ENCODE data around the gene SUPT20H.
A peak's percentile ranks its signal among the peaks of the same experiment; 100 is the strongest.

Gene SUPT20H

DNA sequence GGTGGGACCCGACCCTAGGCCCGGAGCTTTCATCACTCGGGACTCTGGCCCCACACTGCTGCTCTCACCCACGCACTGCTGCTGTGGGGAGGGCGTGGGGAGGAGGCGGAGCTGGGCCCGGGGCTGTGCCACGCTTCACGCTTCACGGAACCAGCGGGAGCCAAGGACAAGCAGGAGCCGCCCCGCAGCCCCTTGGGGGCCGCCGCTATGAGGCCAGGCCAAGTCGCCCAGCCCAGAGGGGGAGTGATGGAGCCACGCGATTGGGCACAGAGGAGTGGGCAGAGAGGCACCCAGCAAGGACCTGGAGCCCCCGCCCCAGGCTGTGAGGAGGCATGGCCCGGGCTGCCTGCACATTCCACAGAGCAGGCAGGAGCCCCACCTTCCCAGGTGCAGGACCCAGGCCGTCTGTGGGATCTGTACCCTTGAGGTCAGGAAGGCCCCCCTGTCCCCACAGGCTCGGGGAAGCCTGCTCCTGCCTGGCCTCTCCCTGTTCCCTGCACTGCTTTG is 10.2 kb upstream of the SUPT20H start:
- Histone ChIP-seq H3F3A (ENCODE audit: insufficient read depth) (no peaks in the 10 kb centered on the region), H3K9ac (ENCODE audit: low read length) (no peak overlapping the region), H3K27ac (ENCODE audit: low read depth, low read length) (no peak overlapping the region), H3K4me2 (ENCODE audit: low read depth, low read length, poor library complexity, severe bottlenecking) (no peak overlapping the region), H2AFZ (ENCODE audit: low read depth, low read length, severe bottlenecking) (no peak overlapping the region), H3K9me3 (ENCODE audit: insufficient read depth, low read length) (no peaks in the 10 kb centered on the region), H3K79me2 (ENCODE audit: insufficient read depth, low read length) (no peaks in the 10 kb centered on the region), H3K36me3 (ENCODE audit: low read length) (no peaks in the 10 kb centered on the region), H3K4me3 (ENCODE audit: insufficient read depth, low read length, poor library complexity, severe bottlenecking) (no peak overlapping the region), H4K20me1 (ENCODE audit: low read depth, low read length) (no peaks in the 10 kb centered on the region), H3K9me2 (replicated peaks; ENCODE audit: insufficient read depth, low read length) (no peaks in the 10 kb centered on the region), H3K27me3 (ENCODE audit: low read length) (no peaks in the 10 kb centered on the region)
- TF ChIP-seq CTCF (IDR thresholded peaks at IDR 0.05; ENCODE audit: insufficient read depth, low read length, poor library complexity, severe bottlenecking) = no peak
- no peak for TF ChIP-seq EZH2phosphoT487 (conservative IDR thresholded peaks at IDR 0.05; ENCODE audit: low read length)

DNA sequence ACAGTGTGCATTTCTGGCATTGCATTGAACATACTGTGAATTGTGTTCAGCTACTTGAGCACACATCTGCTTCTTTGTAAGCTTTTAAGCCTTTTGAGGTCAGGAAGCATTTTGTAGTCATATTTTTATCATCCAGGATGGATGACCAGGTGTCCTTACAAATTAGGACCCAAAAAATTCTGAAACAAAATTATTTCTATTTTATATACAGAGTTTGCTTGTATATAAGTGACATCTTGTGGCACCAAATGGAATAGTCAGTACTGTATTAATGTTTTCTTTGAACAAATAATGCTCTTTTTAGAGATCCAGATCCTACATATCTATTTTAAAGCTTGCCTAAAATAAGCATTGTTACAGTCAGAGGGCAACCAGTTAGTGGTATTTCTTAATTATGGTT is 9.5 kb upstream of the SUPT20H start:
- no peaks in the 10 kb centered on the region for H3K36me3 ChIP-seq (ENCODE audit: low read length)
- no peaks in the 10 kb centered on the region for H3K9me2 ChIP-seq (replicated peaks; ENCODE audit: insufficient read depth, low read length)
- H3K79me2 ChIP-seq (ENCODE audit: insufficient read depth, low read length) = no peaks in the 10 kb centered on the region
- H2AFZ ChIP-seq (ENCODE audit: low read depth, low read length, severe bottlenecking) = no peak overlapping the region
- no peak overlapping the region for H3K4me2 ChIP-seq (ENCODE audit: low read depth, low read length, poor library complexity, severe bottlenecking)
- no peaks in the 10 kb centered on the region for H4K20me1 ChIP-seq (ENCODE audit: low read depth, low read length)
- TF ChIP-seq CTCF (IDR thresholded peaks at IDR 0.05; ENCODE audit: insufficient read depth, low read length, poor library complexity, severe bottlenecking) (peak; percentile 42), EZH2phosphoT487 (conservative IDR thresholded peaks at IDR 0.05; ENCODE audit: low read length) (no peak)
- H3K27ac ChIP-seq (ENCODE audit: low read depth, low read length) = no peak overlapping the region
- no peaks in the 10 kb centered on the region for H3K27me3 ChIP-seq (ENCODE audit: low read length)
- no peaks in the 10 kb centered on the region for H3F3A ChIP-seq (ENCODE audit: insufficient read depth)
- H3K4me3 ChIP-seq (ENCODE audit: insufficient read depth, low read length, poor library complexity, severe bottlenecking) = no peak overlapping the region
- H3K9me3 ChIP-seq (ENCODE audit: insufficient read depth, low read length) = no peaks in the 10 kb centered on the region
- no peak overlapping the region for H3K9ac ChIP-seq (ENCODE audit: low read length)

- H3K4me3 ChIP-seq (ENCODE audit: insufficient read depth, low read length, poor library complexity, severe bottlenecking) = no peak overlapping the region
- no peaks in the 10 kb centered on the region for H3K27me3 ChIP-seq (ENCODE audit: low read length)
- no peaks in the 10 kb centered on the region for H3K9me3 ChIP-seq (ENCODE audit: insufficient read depth, low read length)
- TF ChIP-seq CTCF (IDR thresholded peaks at IDR 0.05; ENCODE audit: insufficient read depth, low read length, poor library complexity, severe bottlenecking) (no peak), EZH2phosphoT487 (conservative IDR thresholded peaks at IDR 0.05; ENCODE audit: low read length) (no peak)
- no peaks in the 10 kb centered on the region for H3K36me3 ChIP-seq (ENCODE audit: low read length)
- H3K9me2 ChIP-seq (replicated peaks; ENCODE audit: insufficient read depth, low read length) = no peaks in the 10 kb centered on the region
- H3K79me2 ChIP-seq (ENCODE audit: insufficient read depth, low read length) = no peaks in the 10 kb centered on the region
- no peak overlapping the region for H3K4me2 ChIP-seq (ENCODE audit: low read depth, low read length, poor library complexity, severe bottlenecking)
- H4K20me1 ChIP-seq (ENCODE audit: low read depth, low read length) = no peaks in the 10 kb centered on the region
- no peaks in the 10 kb centered on the region for H3F3A ChIP-seq (ENCODE audit: insufficient read depth)
- H3K27ac ChIP-seq (ENCODE audit: low read depth, low read length) = no peak overlapping the region
- no peak overlapping the region for H3K9ac ChIP-seq (ENCODE audit: low read length)
- H2AFZ ChIP-seq (ENCODE audit: low read depth, low read length, severe bottlenecking) = no peak overlapping the region
Measured at GRCh38 chr13:37067874-37068273, 8.4 kb upstream of the SUPT20H start.
